GM23248 (cell line): ENCODE data around the gene SLC36A3. TPM values are rescaled to one million over a fixed set of nuclear protein-coding genes. Genes with fewer than 3 reads are reported as not detected.

Source experiments
- DNase-seq: peaks from one replicate; pipeline ENCODE4 v3.0.0-alpha.2; 2015
- H2AFZ ChIP-seq: fragments of 200-600 bp; sonication (generic); 2 replicates; pipeline ENCODE4 v1.6.1; 2016; ENCODE audit warnings: antibody characterized with exemption
- H3F3A ChIP-seq: fragments of 200-600 bp; sonication (generic); 2 replicates; pipeline ENCODE4 v1.6.1; 2016; ENCODE audit warnings: mild to moderate bottlenecking, antibody characterized with exemption, mixed run types; ENCODE audit not compliant: insufficient read depth
- H3K27ac ChIP-seq: fragments of 200-600 bp; sonication (generic); 2 replicates; pipeline ENCODE4 v1.5.1; 2016; ENCODE audit warnings: mild to moderate bottlenecking
- H3K27me3 ChIP-seq: fragments of 200-600 bp; sonication (generic); replicated peaks from 2 replicates; pipeline ENCODE4 v1.6.1; 2016; ENCODE audit warnings: mild to moderate bottlenecking; ENCODE audit not compliant: insufficient read depth
- H3K36me3 ChIP-seq: fragments of 200-600 bp; sonication (generic); 2 replicates; pipeline ENCODE4 v1.6.1; 2016; ENCODE audit warnings: low read depth, mild to moderate bottlenecking
- H3K4me1 ChIP-seq: fragments of 200-600 bp; sonication (generic); 2 replicates; pipeline ENCODE4 v1.6.1; 2016; ENCODE audit warnings: mild to moderate bottlenecking; ENCODE audit not compliant: insufficient read depth
- H3K4me2 ChIP-seq: fragments of 200-600 bp; sonication (generic); one replicate; pipeline ENCODE4 v1.6.1; 2016; ENCODE audit warnings: mild to moderate bottlenecking; ENCODE audit not compliant: unreplicated experiment
- H3K4me3 ChIP-seq: fragments of 200-600 bp; sonication (generic); 2 replicates; pipeline ENCODE4 v1.5.1; 2016; ENCODE audit warnings: mild to moderate bottlenecking
- H3K79me2 ChIP-seq: fragments of 200-600 bp; sonication (generic); 2 replicates; pipeline ENCODE4 v1.6.1; 2016; ENCODE audit warnings: mild to moderate bottlenecking; ENCODE audit not compliant: insufficient read depth
- H3K9ac ChIP-seq: fragments of 200-600 bp; sonication (generic); 2 replicates; pipeline ENCODE4 v1.6.1; 2016; ENCODE audit warnings: mild to moderate bottlenecking
- H3K9me2 ChIP-seq: fragments of 200-600 bp; sonication (generic); 2 replicates; pipeline ENCODE4 v1.6.1; 2016; ENCODE audit warnings: mixed run types, mild to moderate bottlenecking, moderate library complexity; ENCODE audit not compliant: insufficient read depth
- H3K9me3 ChIP-seq: fragments of 200-600 bp; sonication (generic); one replicate; pipeline ENCODE4 v1.6.1; 2017; ENCODE audit warnings: low read depth
- H4K20me1 ChIP-seq: fragments of 200-600 bp; sonication (generic); 2 replicates; pipeline ENCODE4 v1.6.0; 2016; ENCODE audit not compliant: insufficient read depth
- EZH2 ChIP-seq: fragments of 200-600 bp; sonication (generic); IDR thresholded peaks from 2 replicates; pipeline ENCODE4 v1.6.1; 2018; ENCODE audit warnings: antibody characterized with exemption, mild to moderate bottlenecking; ENCODE audit not compliant: insufficient read depth, poor library complexity, severe bottlenecking
- EZH2phosphoT487 ChIP-seq: fragments of 200-600 bp; sonication (generic); IDR thresholded peaks from 2 replicates; pipeline ENCODE4 v1.6.1; 2018; ENCODE audit warnings: antibody characterized with exemption, moderate library complexity, mild to moderate bottlenecking, low read depth; ENCODE audit not compliant: insufficient read depth
- WGBS, 2 experiments: methylation state at CpG; one replicate each; pipeline ENCODE4 v1.1.6; 2015 to 2017; ENCODE audit warnings: low lambda C conversion rate in 2 of 2, low coverage in 1 of 2; ENCODE audit errors: missing lambda C conversion rate in 2 of 2; 5-methylcytosine and 5-hydroxymethylcytosine counted together
- in situ Hi-C: fragments of 300-500 bp; cut with MboI; formaldehyde crosslinking; loops from 2 replicates; pipeline ENCODE4 v1.15.0; 2020
- polyA plus RNA-seq: library from polyadenylated mRNA; unstranded; fragments of >200 nt; fragmentation: Nextera tagmentation; extraction: Ambion mirVana; gene quantifications from 2 replicates; pipeline ENCODE4 v1.2.1, GENCODE V29; 2016
- total RNA-seq: library from RNA; depleted of rRNA; stranded (reverse); fragments of >200 nt; shearing (Covaris generic); gene quantifications from 2 replicates; pipeline ENCODE4 v1.2.3, GENCODE V29; 2014

Gene SLC36A3
- total and polyA plus RNA-seq, 2 experiments from 2014 or later, result not detected

- Histone ChIP-seq H4K20me1 (no peaks in the 10 kb centered on the region), H3K9ac (no peak overlapping the region), H3K4me1 (no peaks in the 10 kb centered on the region), H3K79me2 (no peaks in the 10 kb centered on the region), H3F3A (no peaks in the 10 kb centered on the region), H3K27me3 (0 out of 2 replicates have a peak, but pooled peaks cover 6% of the 10 kb centered on the region), H3K4me3 (no peak overlapping the region), H3K4me2 (no peak overlapping the region), H3K9me3 (no peaks in the 10 kb centered on the region), H2AFZ (no peak overlapping the region), H3K36me3 (no peaks in the 10 kb centered on the region), H3K27ac (no peak overlapping the region), H3K9me2 (no peaks in the 10 kb centered on the region)
- DNase-seq, result no peak
- TF ChIP-seq EZH2phosphoT487 (no peak), EZH2 (no peak)
- in situ Hi-C loops, result no loop called here
- 79% methylated on average over 8 of the region's 8 CpGs for WGBS, 2 experiments
Observed at GRCh38 chr5:151233616-151234085, 69.9 kb downstream of the SLC36A3 start.

GRCh38 chr5:151231359-151231758 lies 72.2 kb downstream of the SLC36A3 start:
- H3K4me3 ChIP-seq, result no peak overlapping the region
- no peaks in the 10 kb centered on the region for H3K9me2 ChIP-seq
- H3K27ac ChIP-seq, result no peak overlapping the region
- H3K4me1 ChIP-seq, result no peaks in the 10 kb centered on the region
- no peak overlapping the region for H2AFZ ChIP-seq
- no peak overlapping the region for H3K4me2 ChIP-seq
- H4K20me1 ChIP-seq, result no peaks in the 10 kb centered on the region
- in situ Hi-C loops, result no loop called here
- H3K79me2 ChIP-seq, result no peaks in the 10 kb centered on the region
- H3K36me3 ChIP-seq, result no peaks in the 10 kb centered on the region
- TF ChIP-seq EZH2 (no peak), EZH2phosphoT487 (no peak)
- H3K9ac ChIP-seq, result no peak overlapping the region
- H3K9me3 ChIP-seq, result no peaks in the 10 kb centered on the region
- no peaks in the 10 kb centered on the region for H3F3A ChIP-seq
- no peak for DNase-seq
- 0 out of 2 replicates have a peak, but pooled peaks cover 11% of the 10 kb centered on the region for H3K27me3 ChIP-seq

GRCh38 chr5:151230048-151230680 lies 73.4 kb downstream of the SLC36A3 start:
- no peaks in the 10 kb centered on the region for H3K9me2 ChIP-seq
- H2AFZ ChIP-seq, result no peak overlapping the region
- H3F3A ChIP-seq, result no peaks in the 10 kb centered on the region
- TF ChIP-seq EZH2, result no peak
- TF ChIP-seq EZH2phosphoT487, result no peak
- H3K4me1 ChIP-seq, result no peaks in the 10 kb centered on the region
- no peak for DNase-seq
- H3K4me2 ChIP-seq, result no peak overlapping the region
- H3K4me3 ChIP-seq, result no peak overlapping the region
- H3K79me2 ChIP-seq, result no peaks in the 10 kb centered on the region
- H3K27me3 ChIP-seq, result 0 out of 2 replicates have a peak, but pooled peaks cover 11% of the 10 kb centered on the region
- 42 to 43% methylated on average over 6 of the region's 6 CpGs for WGBS, 2 experiments
- no peaks in the 10 kb centered on the region for H4K20me1 ChIP-seq
- no peak overlapping the region for H3K9ac ChIP-seq
- in situ Hi-C loops, result no loop called here
- no peak overlapping the region for H3K27ac ChIP-seq
- H3K36me3 ChIP-seq, result no peaks in the 10 kb centered on the region
- no peaks in the 10 kb centered on the region for H3K9me3 ChIP-seq

- Histone ChIP-seq H3K4me2 (no peak overlapping the region), H3K9me3 (no peaks in the 10 kb centered on the region), H4K20me1 (no peaks in the 10 kb centered on the region), H3K9me2 (no peaks in the 10 kb centered on the region), H3K36me3 (no peaks in the 10 kb centered on the region), H3F3A (no peaks in the 10 kb centered on the region; the same call in 1 of the 2 replicates), H2AFZ (no peak overlapping the region), H3K4me3 (no peak overlapping the region), H3K4me1 (no peaks in the 10 kb centered on the region), H3K27ac (no peak overlapping the region), H3K79me2 (no peaks in the 10 kb centered on the region), H3K9ac (no peak overlapping the region), H3K27me3 (0 out of 2 replicates have a peak, but pooled peaks cover 11% of the 10 kb centered on the region)
- WGBS, 2 experiments, result 51 to 59% methylated on average over 2 of the region's 2 CpGs
- in situ Hi-C loops, result no loop called here
- DNase-seq, result no peak
- TF ChIP-seq EZH2phosphoT487, result no peak
- no peak for TF ChIP-seq EZH2
Observed at GRCh38 chr5:151228986-151229385, 74.6 kb downstream of the SLC36A3 start.
